ENCODE measurements around the gene GLRX5.

GLRX5 gene

GRCh38 chr14:95519699-95520098, 15.2 kb upstream of the GLRX5 start:
- Mint-ChIP-seq H3K36me3 (ENCODE audit: low read depth) (peaks cover 7% of the 10 kb centered on the region), H3K27ac (peak overlapping the region; percentile 98), H3K4me3 (peak overlapping the region; percentile 61), H3K27me3 (ENCODE audit: low read depth) (no peaks in the 10 kb centered on the region), H3K9me3 (no peaks in the 10 kb centered on the region), H3K4me1 (ENCODE audit: low read depth) (peaks cover 72% of the 10 kb centered on the region)

DNA sequence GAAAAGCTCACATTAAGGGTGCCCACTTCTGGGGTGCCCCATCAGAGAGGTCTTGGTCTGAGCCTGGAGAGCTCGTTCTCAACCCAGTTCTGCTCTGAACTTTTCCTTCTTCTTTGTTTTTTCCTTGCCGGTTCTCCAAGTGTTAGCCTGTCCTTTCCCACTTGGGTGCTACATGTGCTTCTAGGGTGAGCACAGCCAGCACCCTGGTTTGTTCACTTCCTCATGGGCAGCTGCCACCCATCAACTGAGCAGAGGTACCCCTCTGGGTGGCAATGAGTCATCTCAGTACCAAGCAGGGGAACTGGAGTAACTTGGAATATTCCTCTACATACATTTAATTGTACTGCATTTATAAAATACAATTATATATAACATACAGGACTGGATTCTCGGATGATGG, 14.5 kb upstream of the GLRX5 start:
- Mint-ChIP-seq H3K27ac (peak overlapping the region; percentile 98), H3K4me1 (ENCODE audit: low read depth) (peaks cover 75% of the 10 kb centered on the region), H3K9me3 (no peaks in the 10 kb centered on the region), H3K36me3 (ENCODE audit: low read depth) (peaks cover 3% of the 10 kb centered on the region), H3K4me3 (peak overlapping the region; percentile 78), H3K27me3 (ENCODE audit: low read depth) (no peaks in the 10 kb centered on the region)

DNA sequence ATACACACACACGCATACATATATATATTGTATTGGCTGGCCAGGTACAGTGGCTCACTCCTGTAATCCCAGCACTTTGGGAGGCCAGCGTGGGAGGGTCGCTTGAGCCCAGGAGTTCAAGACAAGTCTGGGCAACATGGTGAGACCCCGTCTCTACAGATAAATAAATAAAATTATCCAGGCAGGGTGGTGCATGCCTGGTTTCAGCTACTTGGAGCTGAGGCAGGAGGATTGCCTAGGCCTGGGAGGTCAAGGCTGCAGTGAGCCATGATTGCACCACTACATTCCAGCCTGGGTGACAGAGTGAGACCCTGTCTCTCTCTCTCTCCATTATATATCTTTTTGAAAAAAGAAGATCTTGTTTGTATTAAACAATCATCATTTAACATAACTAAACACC, 13.8 kb upstream of the GLRX5 start:
- no peak overlapping the region for H3K4me3 Mint-ChIP-seq

GRCh38 chr14:95522116-95522515, 12.7 kb upstream of the GLRX5 start:
- Mint-ChIP-seq H3K4me1 (ENCODE audit: low read depth) (peaks cover 87% of the 10 kb centered on the region), H3K36me3 (ENCODE audit: low read depth) (no peaks in the 10 kb centered on the region), H3K4me3 (peak overlapping the region; percentile 64), H3K27ac (peak overlapping the region; percentile 93), H3K9me3 (no peaks in the 10 kb centered on the region), H3K27me3 (ENCODE audit: low read depth) (no peaks in the 10 kb centered on the region)

More for the DNA sequence above, 13.8 kb upstream of the GLRX5 start:
- H3K36me3 Mint-ChIP-seq (ENCODE audit: low read depth), result no peaks in the 10 kb centered on the region
- H3K4me1 Mint-ChIP-seq (ENCODE audit: low read depth), result peaks cover 79% of the 10 kb centered on the region
- no peaks in the 10 kb centered on the region for H3K9me3 Mint-ChIP-seq
- no peaks in the 10 kb centered on the region for H3K27me3 Mint-ChIP-seq (ENCODE audit: low read depth)
- no peak overlapping the region for H3K27ac Mint-ChIP-seq

DNA sequence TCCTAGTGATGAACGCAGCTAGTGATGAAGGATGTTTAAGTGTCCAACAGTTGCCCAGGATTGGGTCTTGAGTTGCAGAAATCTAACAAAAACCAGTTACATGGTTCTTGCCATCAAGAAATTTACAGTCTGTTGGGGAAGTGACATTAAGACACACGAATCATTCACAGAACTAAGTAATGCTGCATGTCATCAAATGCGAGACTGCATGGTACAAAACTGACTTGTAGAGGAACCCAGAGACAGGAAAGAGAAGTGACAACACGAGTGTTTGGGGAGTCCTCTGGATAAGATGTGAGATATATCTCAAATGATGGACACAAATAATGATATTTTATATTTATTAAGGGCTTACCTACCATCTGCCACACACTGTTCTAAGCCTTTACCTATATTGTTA, 12.3 kb upstream of the GLRX5 start:
- H3K9me3 Mint-ChIP-seq, result no peaks in the 10 kb centered on the region
- H3K27me3 Mint-ChIP-seq (ENCODE audit: low read depth), result no peaks in the 10 kb centered on the region
- no peaks in the 10 kb centered on the region for H3K36me3 Mint-ChIP-seq (ENCODE audit: low read depth)
- H3K27ac Mint-ChIP-seq, result peak overlapping the region; percentile 93
- peak overlapping the region; percentile 72 for H3K4me3 Mint-ChIP-seq
- peaks cover 87% of the 10 kb centered on the region for H3K4me1 Mint-ChIP-seq (ENCODE audit: low read depth)

- Mint-ChIP-seq H3K9me3 (no peaks in the 10 kb centered on the region), H3K4me1 (ENCODE audit: low read depth) (peaks cover 81% of the 10 kb centered on the region), H3K27ac (peak overlapping the region; percentile 93)
These were observed 11.6 kb upstream of the GLRX5 start for GRCh38 chr14:95523051-95523814.

GRCh38 chr14:95523815-95524448, 10.9 kb upstream of the GLRX5 start:
- H3K4me1 Mint-ChIP-seq (ENCODE audit: low read depth), result peaks cover 76% of the 10 kb centered on the region
- peak overlapping the region; percentile 72 for H3K4me3 Mint-ChIP-seq
- no peaks in the 10 kb centered on the region for H3K9me3 Mint-ChIP-seq
- H3K27me3 Mint-ChIP-seq (ENCODE audit: low read depth), result no peaks in the 10 kb centered on the region
- peaks cover under 1% of the 10 kb centered on the region for H3K36me3 Mint-ChIP-seq (ENCODE audit: low read depth)
- H3K27ac Mint-ChIP-seq, result peak overlapping the region; percentile 93

More at GRCh38 chr14:95523051-95523814, 11.6 kb upstream of the GLRX5 start:
- no peaks in the 10 kb centered on the region for H3K27me3 Mint-ChIP-seq (ENCODE audit: low read depth)
- no peaks in the 10 kb centered on the region for H3K36me3 Mint-ChIP-seq (ENCODE audit: low read depth)
- peak overlapping the region; percentile 72 for H3K4me3 Mint-ChIP-seq

- Mint-ChIP-seq H3K36me3 (ENCODE audit: low read depth) (peaks cover 3% of the 10 kb centered on the region), H3K27me3 (ENCODE audit: low read depth) (no peaks in the 10 kb centered on the region), H3K27ac (peak overlapping the region; percentile 93), H3K4me1 (ENCODE audit: low read depth) (peaks cover 68% of the 10 kb centered on the region), H3K4me3 (no peak overlapping the region), H3K9me3 (no peaks in the 10 kb centered on the region)
These were observed 9.9 kb upstream of the GLRX5 start for GRCh38 chr14:95524706-95525512.

- Mint-ChIP-seq H3K27me3 (ENCODE audit: low read depth) (no peaks in the 10 kb centered on the region), H3K4me3 (no peak overlapping the region), H3K36me3 (ENCODE audit: low read depth) (peaks cover 5% of the 10 kb centered on the region), H3K27ac (peak overlapping the region; percentile 93), H3K4me1 (ENCODE audit: low read depth) (peaks cover 72% of the 10 kb centered on the region), H3K9me3 (no peaks in the 10 kb centered on the region)
These were observed 8.9 kb upstream of the GLRX5 start for GRCh38 chr14:95525999-95526398.

DNA sequence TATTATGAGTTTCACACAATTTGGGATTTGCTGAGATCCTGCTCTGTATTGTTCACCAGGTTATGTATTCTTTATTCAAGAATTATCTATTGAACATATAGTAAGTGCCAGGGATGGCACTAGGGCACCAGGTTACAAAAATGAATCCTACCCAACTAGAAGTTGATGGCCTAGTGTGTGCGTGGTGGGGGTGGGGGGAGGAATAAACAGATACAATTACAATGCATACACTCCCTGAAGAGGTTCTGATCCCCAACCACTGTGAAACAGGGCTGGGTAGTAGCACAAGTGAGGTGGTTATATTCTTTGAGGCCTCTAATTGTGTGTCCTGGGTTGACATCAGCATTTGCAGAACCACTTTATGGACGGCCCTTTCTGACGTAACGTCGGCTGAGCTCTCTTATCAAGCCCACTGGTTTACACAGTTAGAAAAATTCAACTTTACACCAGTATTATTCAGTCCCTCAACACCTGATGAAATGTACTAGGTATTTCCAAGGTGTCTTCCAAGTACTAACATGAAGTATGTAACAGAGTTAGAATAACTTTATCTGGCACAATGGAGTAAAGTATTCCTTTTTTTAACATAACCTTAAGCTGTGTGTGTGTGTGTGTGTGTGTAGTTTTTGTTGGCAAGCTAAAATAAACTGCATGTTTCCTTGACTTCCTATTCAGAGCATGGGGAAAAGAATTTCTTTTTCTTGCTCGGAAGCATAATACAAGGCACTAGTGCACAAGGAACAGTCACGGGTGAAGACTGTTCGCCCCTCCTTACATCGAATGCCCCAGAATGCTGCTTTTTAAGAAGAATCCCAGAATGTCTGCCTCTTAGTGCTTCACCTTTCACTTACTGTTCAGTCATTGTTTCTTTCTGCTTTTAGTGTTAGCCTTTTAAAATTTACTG, 8.1 kb upstream of the GLRX5 start:
- no peak overlapping the region for H3K27ac Mint-ChIP-seq

GRCh38 chr14:95527387-95528002, 7.4 kb upstream of the GLRX5 start:
- Mint-ChIP-seq H3K9me3 (no peaks in the 10 kb centered on the region), H3K27ac (peak overlapping the region; percentile 77), H3K4me1 (ENCODE audit: low read depth) (peaks cover 72% of the 10 kb centered on the region), H3K27me3 (ENCODE audit: low read depth) (no peaks in the 10 kb centered on the region), H3K4me3 (peak overlapping the region; percentile 20), H3K36me3 (ENCODE audit: low read depth) (peaks cover 10% of the 10 kb centered on the region)

More for the DNA sequence above, 8.1 kb upstream of the GLRX5 start:
- Mint-ChIP-seq H3K27me3 (ENCODE audit: low read depth) (no peaks in the 10 kb centered on the region), H3K4me3 (peak overlapping the region; percentile 20), H3K4me1 (ENCODE audit: low read depth) (peaks cover 72% of the 10 kb centered on the region), H3K36me3 (ENCODE audit: low read depth) (peaks cover 5% of the 10 kb centered on the region), H3K9me3 (no peaks in the 10 kb centered on the region)

GRCh38 chr14:95529216-95529615, 5.6 kb upstream of the GLRX5 start:
- Mint-ChIP-seq H3K9me3 (no peaks in the 10 kb centered on the region), H3K36me3 (ENCODE audit: low read depth) (peaks cover 14% of the 10 kb centered on the region), H3K27ac (no peak overlapping the region), H3K4me3 (no peak overlapping the region), H3K4me1 (ENCODE audit: low read depth) (peaks cover 67% of the 10 kb centered on the region), H3K27me3 (ENCODE audit: low read depth) (no peaks in the 10 kb centered on the region)

- no peaks in the 10 kb centered on the region for H3K9me3 Mint-ChIP-seq
- no peak overlapping the region for H3K4me3 Mint-ChIP-seq
- no peaks in the 10 kb centered on the region for H3K27me3 Mint-ChIP-seq (ENCODE audit: low read depth)
- H3K36me3 Mint-ChIP-seq (ENCODE audit: low read depth), result peaks cover 18% of the 10 kb centered on the region
- H3K27ac Mint-ChIP-seq, result no peak overlapping the region
- H3K4me1 Mint-ChIP-seq (ENCODE audit: low read depth), result peaks cover 56% of the 10 kb centered on the region
These were observed 4.2 kb upstream of the GLRX5 start for GRCh38 chr14:95530473-95531276.

Measured in T-helper 1 cell treated with Interleukin-12 subunit alpha and Interleukin-12 subunit beta and Interleukin-4 antibody, amounts not matched to agents 30 μg/mL and 1 μg/mL, for 36 hours (primary cell).